GM12878 (cell line): ENCODE results near the gene NEFH. TPM values are rescaled to one million over a fixed set of nuclear protein-coding genes. Genes with fewer than 3 reads are reported as not detected.

Experiments used
- ATAC-seq: fragments of 200-7000 bp; cut with Tn5 transposase; 3 replicates; pipeline ENCODE4 v1.9.1; 2020; ENCODE audit warnings: mild to moderate bottlenecking, moderate library complexity
- BruUV-seq: library from RNA; stranded (reverse); fragments of 400-500 nt; replicated peaks from 2 replicates; lab custom pipeline; 2021; lab: Mats Ljungman, UMichigan
- CTCF ChIA-PET: fragments of 300-600 bp; sonication (Branson Sonifier 250); formaldehyde crosslinking; extraction: SDS; loops from one replicate; lab custom pipeline; 2021; ENCODE audit warnings: inconsistent platforms; lab: Yijun Ruan, JAX
- POLR2A ChIA-PET: fragments of 350-600 bp; formaldehyde crosslinking; extraction: SDS; loops from one replicate; lab custom pipeline; 2021; ENCODE audit warnings: inconsistent platforms; lab: Charles Lee
- RAD21 ChIA-PET: fragments of 300-600 bp; sonication (Branson Sonifier 250); formaldehyde crosslinking; loops from one replicate; lab custom pipeline; 2023; ENCODE audit warnings: antibody characterized with exemption; ENCODE audit not compliant: unreplicated experiment; lab: Charles Lee
- SMC1A ChIA-PET: fragments of 300-600 bp; sonication (Branson Sonifier 250); formaldehyde crosslinking; loops from one replicate; lab custom pipeline; 2023; ENCODE audit not compliant: unreplicated experiment, uncharacterized antibody; lab: Charles Lee
- DNase-seq: peaks from one replicate; pipeline ENCODE4 v3.0.0-alpha.2; 2011; ENCODE audit warnings: low read depth, low spot score
- FAIRE-seq: peaks from 3 replicates; lab custom pipeline; 2011; peaks lifted over from hg19 to GRCh38; lab: Jason Lieb, UNC
- H2AFZ ChIP-seq: 2 replicates; pipeline ENCODE4 v1.6.0; 2011; ENCODE audit warnings: low read depth, low read length, control low read depth; ENCODE audit not compliant: control insufficient read depth
- H3K27ac ChIP-seq: 2 replicates; pipeline ENCODE4 v1.5.1; 2011; ENCODE audit warnings: control low read depth; ENCODE audit not compliant: control insufficient read depth, insufficient read depth
- H3K27me3 ChIP-seq, 2 experiments: replicated peaks in 1 of 2; 2 replicates each; pipeline versions ENCODE4 v1.6.0 to v1.6.1; 2011; ENCODE audit warnings: low read length in 1 of 2; ENCODE audit not compliant: control insufficient read depth in 2 of 2, insufficient read depth in 2 of 2
- H3K36me3 ChIP-seq, 2 experiments: 2 replicates each; pipeline ENCODE4 v1.5.1; 2011; ENCODE audit warnings: low read length in 1 of 2; ENCODE audit not compliant: control insufficient read depth in 2 of 2, insufficient read depth in 2 of 2
- H3K4me1 ChIP-seq: 2 replicates; pipeline ENCODE4 v1.6.1; 2011; ENCODE audit warnings: mild to moderate bottlenecking, low read length, moderate library complexity, mixed read lengths; ENCODE audit not compliant: control insufficient read depth, insufficient read depth
- H3K4me2 ChIP-seq: 2 replicates; pipeline ENCODE4 v1.6.0; 2011; ENCODE audit warnings: control low read depth; ENCODE audit not compliant: control insufficient read depth, insufficient read depth
- H3K4me3 ChIP-seq: fragments of 200-600 bp; sonication (generic); 2 replicates; pipeline ENCODE4 v1.5.1; 2016
- H3K79me2 ChIP-seq: 2 replicates; pipeline ENCODE4 v1.6.0; 2011; ENCODE audit warnings: low read length; ENCODE audit not compliant: control insufficient read depth, insufficient read depth
- H3K9ac ChIP-seq: 2 replicates; pipeline ENCODE4 v1.8.0; 2011; ENCODE audit warnings: low read length, control low read depth, mixed read lengths; ENCODE audit not compliant: control insufficient read depth, insufficient read depth
- H3K9me3 ChIP-seq: replicated peaks from 3 replicates; pipeline ENCODE4 v1.5.1; 2011; ENCODE audit warnings: mild to moderate bottlenecking, low read length; ENCODE audit not compliant: control insufficient read depth, insufficient read depth
- H4K20me1 ChIP-seq: 2 replicates; pipeline ENCODE4 v1.6.0; 2011; ENCODE audit not compliant: control insufficient read depth, insufficient read depth
- CEBPB ChIP-seq, 2 experiments: fragments of 150-350 bp in 1 of 2; IDR thresholded peaks; 2 replicates each; pipeline ENCODE4 v1.6.1; 2012 to 2014; ENCODE audit warnings: low read depth in 2 of 2, low read length in 2 of 2, borderline replicate concordance in 1 of 2, inconsistent platforms in 1 of 2
- HDAC6 ChIP-seq: fragments of 200-600 bp; sonication (generic); IDR thresholded peaks from one replicate; pipeline ENCODE4 v1.8.0; 2017; ENCODE audit warnings: antibody characterized with exemption; ENCODE audit not compliant: unreplicated experiment
- MEF2A ChIP-seq: IDR thresholded peaks from 2 replicates; pipeline ENCODE4 v1.6.1; 2011; ENCODE audit warnings: low read depth, mild to moderate bottlenecking, low read length, moderate library complexity; ENCODE audit not compliant: insufficient read depth
- MTA2 ChIP-seq: fragments of 450-650 bp; IDR thresholded peaks from 2 replicates; pipeline ENCODE4 v1.6.1; 2016; ENCODE audit warnings: low read depth, mild to moderate bottlenecking, moderate library complexity
- NFIC ChIP-seq: IDR thresholded peaks from 2 replicates; pipeline ENCODE4 v1.6.1; 2012; ENCODE audit warnings: low read depth, mild to moderate bottlenecking, inconsistent platforms, low read length, moderate library complexity
- NFYA ChIP-seq: IDR thresholded peaks from 2 replicates; pipeline ENCODE4 v1.6.1; 2011; ENCODE audit warnings: low read depth, mild to moderate bottlenecking, low read length, improper control_type of control experiment, borderline replicate concordance
- POLR2A ChIP-seq: IDR thresholded peaks from 2 replicates; pipeline ENCODE4 v1.6.1; 2011; ENCODE audit warnings: low read depth, mild to moderate bottlenecking, low read length
- POLR2AphosphoS2 ChIP-seq: IDR thresholded peaks from 2 replicates; pipeline ENCODE4 v1.6.1; 2011; ENCODE audit warnings: low read depth, mild to moderate bottlenecking, low read length, improper control_type of control experiment, moderate library complexity
- RAD51 ChIP-seq: fragments of 450-650 bp; IDR thresholded peaks from 2 replicates; pipeline ENCODE4 v1.6.1; 2016; ENCODE audit warnings: moderate library complexity, mild to moderate bottlenecking, inconsistent platforms
- SIX5 ChIP-seq: IDR thresholded peaks from 2 replicates; pipeline ENCODE4 v1.6.1; 2011; ENCODE audit warnings: mild to moderate bottlenecking, low read depth, low read length, moderate library complexity; ENCODE audit not compliant: severe bottlenecking
- SMARCA5 ChIP-seq: fragments of 450-650 bp; IDR thresholded peaks from 2 replicates; pipeline ENCODE4 v1.6.1; 2017; ENCODE audit warnings: mild to moderate bottlenecking
- YBX1 ChIP-seq: fragments of 450-650 bp; IDR thresholded peaks from 2 replicates; pipeline ENCODE4 v1.6.1; 2016; ENCODE audit warnings: antibody characterized with exemption
- ZZZ3 ChIP-seq: IDR thresholded peaks from 2 replicates; pipeline ENCODE4 v1.6.1; 2011; ENCODE audit warnings: low read depth; ENCODE audit not compliant: control insufficient read depth, insufficient read length
- WGBS: methylation state at CpG from one replicate; pipeline ENCODE4 v1.1.6; 2016; ENCODE audit warnings: low lambda C conversion rate; ENCODE audit not compliant: insufficient replicate concordance, insufficient coverage; ENCODE audit errors: missing lambda C conversion rate; 5-methylcytosine and 5-hydroxymethylcytosine counted together
- in situ Hi-C: fragments of 300-500 bp; cut with MboI; formaldehyde crosslinking; loops from 9 replicates; pipeline ENCODE4 v1.14.3; 2018; ENCODE audit warnings: mixed read lengths
- intact Hi-C: fragments of 100-400 bp; cut with micrococcal nuclease; formaldehyde crosslinking; loops from one replicate; pipeline ENCODE4 v1.14.2; 2022; ENCODE audit not compliant: unreplicated experiment
- polyA plus RNA-seq, 11 experiments: library from polyadenylated mRNA; depleted of rRNA in 4 of 11; unstranded in 6 of 11; stranded (reverse) in 5 of 11; fragments of >200 nt; fragmentation: Nextera tagmentation in 4 of 11; fragmentation: Illumina TruSeq in 1 of 11; extraction: Ambion mirVana in 4 of 11; extraction: Trizol in 1 of 11; gene quantifications; 1 replicate in 1 of 11; 2 replicates in 10 of 11; pipeline versions ENCODE4 v1.2.1 to v1.2.3, GENCODE V29; 2011 to 2016; ENCODE audit warnings: inconsistent platforms in 2 of 11, missing spikeins in 2 of 11, low read depth in 1 of 11
- total RNA-seq, 4 experiments: library from RNA; depleted of rRNA in 3 of 4; stranded (reverse); fragments of >200 nt in 3 of 4; fragmentation: Illumina TruSeq in 1 of 4; extraction: Trizol in 1 of 4; gene quantifications; 2 replicates each; pipeline versions ENCODE4 v1.2.1 to v1.2.3, GENCODE V29; 2013 to 2021
- TF ChIP-seq, protein P1 (sequence below), 3 experiments: IDR thresholded peaks in 2 of 3; conservative IDR thresholded peaks in 1 of 3; 2 replicates each; pipeline ENCODE4 v1.5.1; 2011; ENCODE audit warnings: low read depth in 3 of 3, low read length in 3 of 3, mild to moderate bottlenecking in 3 of 3, control low read depth in 2 of 3, moderate library complexity in 2 of 3, inconsistent platforms in 1 of 3, mixed read lengths in 1 of 3; ENCODE audit not compliant: control insufficient read depth in 2 of 3, insufficient read depth in 1 of 3; ENCODE audit errors: extremely low read depth in 1 of 3

Gene NEFH
- total and polyA plus RNA-seq, 10 of the 15 experiments (the other 5 are each of a cell fraction or from before 2014, with no cell fraction given): 0.02 to 0.25 (median 0.09) TPM

DNA sequence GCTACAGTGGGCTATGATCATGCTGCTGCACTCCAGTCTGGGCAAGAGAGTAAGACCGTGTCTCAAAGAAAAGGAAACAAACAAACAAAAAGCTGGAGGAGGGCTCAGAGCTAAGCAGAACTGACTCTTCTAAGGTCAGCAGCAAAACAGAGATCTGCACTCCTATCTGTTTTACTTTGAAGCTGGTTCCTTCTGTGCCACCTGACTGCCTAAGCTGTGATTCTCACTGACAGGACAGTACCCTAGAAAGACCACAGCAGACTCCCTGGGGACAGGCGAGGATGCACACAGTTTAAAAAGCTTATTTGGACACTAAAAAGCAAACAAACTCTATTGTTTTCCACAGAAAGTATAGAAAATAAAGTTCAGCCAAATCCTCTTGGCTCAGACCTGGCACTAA lies 30.5 kb downstream of the NEFH start:
- ATAC-seq (no peak), FAIRE-seq (no peak), DNase-seq (no peak)
- no TSS peak for BruUV-seq
- WGBS: 40% methylated on average over 2 of the region's 2 CpGs
- TF ChIP-seq NFIC (no peak), HDAC6 (no peak), CEBPB (IDR thresholded peaks at IDR 0.05; ENCODE audit: borderline replicate concordance in 1 of 2, low read depth in 2 of 2, low read length in 2 of 2) (no peak)
- no peak overlapping the region for H3K27ac ChIP-seq
- RAD21 ChIA-PET: no interaction called here
- H2AFZ ChIP-seq: no peak overlapping the region
- H3K9me3 ChIP-seq: no peaks in the 10 kb centered on the region
- intact Hi-C loops (no loop called here), in situ Hi-C loops (no loop called here)
- peaks cover 8 to 19% of the 10 kb centered on the region in 2 experiments; a peak in 3 of 4 replicates for H3K36me3 ChIP-seq
- H3K4me1 ChIP-seq: no peaks in the 10 kb centered on the region
- POLR2A ChIA-PET: no interaction called here
- no peaks in the 10 kb centered on the region for H3K27me3 ChIP-seq
- H3K9ac ChIP-seq: no peak overlapping the region
- H3K4me2 ChIP-seq: no peak overlapping the region
- no peaks in the 10 kb centered on the region for H4K20me1 ChIP-seq
- SMC1A ChIA-PET: interaction anchor here (1.4 kb wide), 1 partner anchor 16 kb away, joined by 3 read pairs; no protein-coding TSS in a partner anchor
- CTCF ChIA-PET: interaction anchor here (0.6 to 1.2 kb wide), 2 partner anchors 73 to 115 kb away, joined by 3 read pairs; no protein-coding TSS in a partner anchor
- no peaks in the 10 kb centered on the region for H3K79me2 ChIP-seq
- H3K4me3 ChIP-seq: no peak overlapping the region

DNA sequence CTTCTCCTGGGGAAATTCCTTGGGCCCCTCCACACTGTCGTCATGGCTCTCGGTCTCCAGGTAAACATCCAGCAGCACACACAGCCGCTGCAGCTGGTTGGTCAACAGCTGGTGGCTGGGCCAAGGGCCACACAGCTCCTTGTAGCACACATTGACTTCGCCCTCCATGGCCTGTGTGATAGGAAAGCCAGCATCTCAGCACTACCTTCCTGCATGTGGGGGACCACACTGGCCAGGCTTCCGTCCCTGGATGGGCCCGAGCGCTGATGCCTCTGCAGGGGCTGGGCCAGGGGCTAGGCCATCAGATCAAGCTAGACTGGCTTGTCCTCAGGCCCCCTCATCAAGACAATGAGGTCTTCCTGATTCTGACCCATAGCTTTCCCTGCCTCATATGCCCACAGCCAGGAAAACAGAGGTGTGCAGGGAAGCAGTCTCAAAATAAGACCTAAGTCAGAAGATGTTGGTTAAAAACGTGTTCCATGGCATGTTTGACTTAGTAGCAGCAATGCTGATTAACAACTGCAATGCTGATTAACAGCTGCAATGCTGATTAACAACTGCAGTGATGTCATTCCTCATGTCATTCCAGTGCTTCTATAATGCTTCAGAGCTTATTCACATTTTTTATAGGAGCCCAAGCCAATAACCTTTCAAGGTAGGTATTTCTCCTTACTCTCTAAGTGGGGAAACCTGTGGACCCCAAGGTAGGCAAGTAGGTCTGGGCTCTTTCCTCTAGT lies 31.3 kb downstream of the NEFH start:
- H3K9ac ChIP-seq: no peak overlapping the region
- ATAC-seq (no peak), FAIRE-seq (no peak), DNase-seq (no peak)
- TF ChIP-seq, protein P1, sequence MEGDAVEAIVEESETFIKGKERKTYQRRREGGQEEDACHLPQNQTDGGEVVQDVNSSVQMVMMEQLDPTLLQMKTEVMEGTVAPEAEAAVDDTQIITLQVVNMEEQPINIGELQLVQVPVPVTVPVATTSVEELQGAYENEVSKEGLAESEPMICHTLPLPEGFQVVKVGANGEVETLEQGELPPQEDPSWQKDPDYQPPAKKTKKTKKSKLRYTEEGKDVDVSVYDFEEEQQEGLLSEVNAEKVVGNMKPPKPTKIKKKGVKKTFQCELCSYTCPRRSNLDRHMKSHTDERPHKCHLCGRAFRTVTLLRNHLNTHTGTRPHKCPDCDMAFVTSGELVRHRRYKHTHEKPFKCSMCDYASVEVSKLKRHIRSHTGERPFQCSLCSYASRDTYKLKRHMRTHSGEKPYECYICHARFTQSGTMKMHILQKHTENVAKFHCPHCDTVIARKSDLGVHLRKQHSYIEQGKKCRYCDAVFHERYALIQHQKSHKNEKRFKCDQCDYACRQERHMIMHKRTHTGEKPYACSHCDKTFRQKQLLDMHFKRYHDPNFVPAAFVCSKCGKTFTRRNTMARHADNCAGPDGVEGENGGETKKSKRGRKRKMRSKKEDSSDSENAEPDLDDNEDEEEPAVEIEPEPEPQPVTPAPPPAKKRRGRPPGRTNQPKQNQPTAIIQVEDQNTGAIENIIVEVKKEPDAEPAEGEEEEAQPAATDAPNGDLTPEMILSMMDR (IDR thresholded peaks at IDR 0.05 in 2 of 3, conservative IDR thresholded peaks at IDR 0.05 in 1 of 3; ENCODE audit: control insufficient read depth in 2 of 3, extremely low read depth in 1 of 3, insufficient read depth in 1 of 3, low read depth in 3 of 3, low read length in 3 of 3): no peak
- TF ChIP-seq SIX5 (no peak), YBX1 (no peak), MEF2A (no peak), POLR2AphosphoS2 (no peak), NFYA (no peak), SMARCA5 (no peak), ZZZ3 (no peak), MTA2 (no peak), RAD51 (no peak), POLR2A (no peak)
- no peak overlapping the region for H3K27ac ChIP-seq
- ChIA-PET RAD21 (no interaction called here), SMC1A (interaction anchor here (0.7 to 1.4 kb wide), 3 partner anchors 17 to 167 kb away, joined by 3 read pairs; no protein-coding TSS in a partner anchor), CTCF (interaction anchor here (1.2 kb wide), 1 partner anchor 116 kb away, joined by 3 read pairs; no protein-coding TSS in a partner anchor), POLR2A (no interaction called here)
- intact Hi-C loops (no loop called here), in situ Hi-C loops (no loop called here)
- H3K4me1 ChIP-seq: no peaks in the 10 kb centered on the region
- peaks cover 8 to 20% of the 10 kb centered on the region in 2 experiments; a peak in 3 of 4 replicates for H3K36me3 ChIP-seq
- no peaks in the 10 kb centered on the region for H3K79me2 ChIP-seq
- H3K4me3 ChIP-seq: no peak overlapping the region
- 89% methylated on average over 8 of the region's 8 CpGs for WGBS
- H3K4me2 ChIP-seq: no peak overlapping the region
- no peaks in the 10 kb centered on the region for H3K9me3 ChIP-seq
- H3K27me3 ChIP-seq: no peaks in the 10 kb centered on the region
- H4K20me1 ChIP-seq: no peaks in the 10 kb centered on the region
- no TSS peak for BruUV-seq
- H2AFZ ChIP-seq: no peak overlapping the region
